ENCODE results near the gene CDIP1. TPM values are rescaled to one million over a fixed set of nuclear protein-coding genes. Genes with fewer than 3 reads are reported as not detected.

The CDIP1 gene
- total RNA-seq, 1 experiment from 2014 or later: 49.7 TPM

- no peak overlapping the region for H2AK5ac ChIP-seq (ENCODE audit: insufficient read length, low read length)
- no peaks in the 10 kb centered on the region for H3K27me3 ChIP-seq (ENCODE audit: insufficient read depth, low read length)
- H4K91ac ChIP-seq (ENCODE audit: insufficient read length, low read depth, low read length): no peak overlapping the region
- DNase-seq: no peak
- H3K14ac ChIP-seq (ENCODE audit: insufficient read depth, low read length): no peak overlapping the region; the same call in 1 of the 2 replicates
- H3K27ac Mint-ChIP-seq: no peak overlapping the region
- H3K23ac ChIP-seq (ENCODE audit: insufficient read length, low read depth, low read length): no peak overlapping the region
- no peaks in the 10 kb centered on the region for H4K20me1 ChIP-seq (ENCODE audit: control insufficient read depth, insufficient read depth, insufficient read length)
- H3K4ac ChIP-seq (ENCODE audit: low read depth, low read length): no peak overlapping the region
- H3K9ac ChIP-seq (ENCODE audit: extremely low read depth, insufficient read length, low read length): no peak overlapping the region
- H2BK20ac ChIP-seq (ENCODE audit: low read depth, low read length, poor library complexity, severe bottlenecking): no peak overlapping the region
- no peak overlapping the region for H2BK5ac ChIP-seq (ENCODE audit: insufficient read length, low read length)
- no peak overlapping the region for H2BK15ac ChIP-seq (ENCODE audit: low read depth, low read length)
- H3T11ph ChIP-seq (ENCODE audit: low read length): no peak overlapping the region
- H3K4me3 Mint-ChIP-seq: no peak overlapping the region
- no peaks in the 10 kb centered on the region for H3K9me3 Mint-ChIP-seq
- H3K4me2 ChIP-seq (ENCODE audit: insufficient read depth, insufficient read length, low read length): no peak overlapping the region
- H3K36me3 Mint-ChIP-seq (ENCODE audit: insufficient read depth in 1 of 3, low read depth in 3 of 3): no peaks in the 10 kb centered on the region
- no peak overlapping the region for H2BK12ac ChIP-seq (ENCODE audit: insufficient read length, low read depth, low read length)
- H3K9me3 ChIP-seq (ENCODE audit: control insufficient read depth, low read depth, low read length): no peaks in the 10 kb centered on the region
- H3K4me1 Mint-ChIP-seq: peaks cover 0 to 4% of the 10 kb centered on the region in 2 experiments; a peak in 3 of 4 replicates
- no peak overlapping the region for H3K27ac ChIP-seq (ENCODE audit: insufficient read length, low read depth, low read length)
- H3K4me1 ChIP-seq (ENCODE audit: insufficient read depth, low read length): no peaks in the 10 kb centered on the region; the same call in 1 of the 2 replicates
- H3K18ac ChIP-seq (ENCODE audit: insufficient read length, low read depth, low read length): no peak overlapping the region
- H3K27me3 Mint-ChIP-seq (ENCODE audit: low read depth): no peaks in the 10 kb centered on the region
- H3K79me2 ChIP-seq (ENCODE audit: insufficient read depth, low read length): no peaks in the 10 kb centered on the region
- H3K23me2 ChIP-seq (ENCODE audit: insufficient read length, low read depth, low read length, poor library complexity, severe bottlenecking): no peaks in the 10 kb centered on the region
- H3K79me1 ChIP-seq (ENCODE audit: insufficient read depth, low read depth, low read length, poor library complexity, severe bottlenecking): no peaks in the 10 kb centered on the region
- no peak overlapping the region for H4K8ac ChIP-seq (replicated peaks; ENCODE audit: insufficient read length, low read depth, low read length)
- no peak overlapping the region for H2AFZ ChIP-seq (ENCODE audit: low read length)
- no peak for TF ChIP-seq CTCF (conservative IDR thresholded peaks at IDR 0.05)
- no peak overlapping the region for H4K5ac ChIP-seq (ENCODE audit: insufficient read length, low read depth, low read length)
- H2BK120ac ChIP-seq (ENCODE audit: low read depth, low read length, poor library complexity, severe bottlenecking): no peak overlapping the region
- no CpG with 5 or more reads among the region's 13 CpGs for WGBS (ENCODE audit: extremely low coverage, insufficient read length, low lambda C conversion rate)
- no peak overlapping the region for H3K56ac ChIP-seq (ENCODE audit: insufficient read length, low read depth, low read length)
Measured at GRCh38 chr16:4578961-4579530, 40.5 kb upstream of the CDIP1 start.
